Uterus (tissue), 2 donors: Measurements from ENCODE around the gene RENBP.

Source experiments
- CTCF ChIP-seq, 4 experiments: fragments of 200-600 bp in 2 of 4; fragments of 450-650 bp in 2 of 4; sonication (generic) in 2 of 4; IDR thresholded peaks; one replicate each; pipeline ENCODE4 v1.5.1; 2016 to 2019; ENCODE audit warnings: antibody characterized with exemption in 4 of 4, mild to moderate bottlenecking in 2 of 4, moderate library complexity in 1 of 4
- POLR2A ChIP-seq, 2 donors: fragments of 450-650 bp; IDR thresholded peaks; one replicate each; pipeline ENCODE4 v1.6.1; 2016; ENCODE audit warnings: antibody characterized with exemption in 2 of 2, mild to moderate bottlenecking in 1 of 2, moderate library complexity in 1 of 2

- TF ChIP-seq CTCF (IDR thresholded peaks at IDR 0.05) (no peak), POLR2A (IDR thresholded peaks at IDR 0.05) (no peak)
These were observed 21.0 kb upstream of the RENBP start for GRCh38 chrX:153965406-153965805.
